Panc1 (cell line): Measurements from ENCODE around the gene CCS.

Source experiments
- POLR2AphosphoS5 ChIP-seq: IDR thresholded peaks from 2 replicates; pipeline ENCODE4 v1.6.1; 2012; ENCODE audit warnings: mild to moderate bottlenecking, low read depth, low read length, moderate library complexity
- TF ChIP-seq, protein P1 (sequence below): fragments of 450-650 bp; IDR thresholded peaks from 2 replicates; pipeline ENCODE4 v1.5.1; 2017; ENCODE audit warnings: mild to moderate bottlenecking

- TF ChIP-seq, protein P1, sequence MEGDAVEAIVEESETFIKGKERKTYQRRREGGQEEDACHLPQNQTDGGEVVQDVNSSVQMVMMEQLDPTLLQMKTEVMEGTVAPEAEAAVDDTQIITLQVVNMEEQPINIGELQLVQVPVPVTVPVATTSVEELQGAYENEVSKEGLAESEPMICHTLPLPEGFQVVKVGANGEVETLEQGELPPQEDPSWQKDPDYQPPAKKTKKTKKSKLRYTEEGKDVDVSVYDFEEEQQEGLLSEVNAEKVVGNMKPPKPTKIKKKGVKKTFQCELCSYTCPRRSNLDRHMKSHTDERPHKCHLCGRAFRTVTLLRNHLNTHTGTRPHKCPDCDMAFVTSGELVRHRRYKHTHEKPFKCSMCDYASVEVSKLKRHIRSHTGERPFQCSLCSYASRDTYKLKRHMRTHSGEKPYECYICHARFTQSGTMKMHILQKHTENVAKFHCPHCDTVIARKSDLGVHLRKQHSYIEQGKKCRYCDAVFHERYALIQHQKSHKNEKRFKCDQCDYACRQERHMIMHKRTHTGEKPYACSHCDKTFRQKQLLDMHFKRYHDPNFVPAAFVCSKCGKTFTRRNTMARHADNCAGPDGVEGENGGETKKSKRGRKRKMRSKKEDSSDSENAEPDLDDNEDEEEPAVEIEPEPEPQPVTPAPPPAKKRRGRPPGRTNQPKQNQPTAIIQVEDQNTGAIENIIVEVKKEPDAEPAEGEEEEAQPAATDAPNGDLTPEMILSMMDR, result no peak
- no peak for TF ChIP-seq POLR2AphosphoS5
Observed at GRCh38 chr11:66595245-66595904, 2.4 kb downstream of the CCS start.
